Measurements from ENCODE around the gene APOBEC3A. TPM values are rescaled to one million over a fixed set of nuclear protein-coding genes. Genes with fewer than 3 reads are reported as not detected.

The APOBEC3A gene
- total RNA-seq, 2 donors from 2014 or later, result 1.4 TPM; not detected in 1

DNA sequence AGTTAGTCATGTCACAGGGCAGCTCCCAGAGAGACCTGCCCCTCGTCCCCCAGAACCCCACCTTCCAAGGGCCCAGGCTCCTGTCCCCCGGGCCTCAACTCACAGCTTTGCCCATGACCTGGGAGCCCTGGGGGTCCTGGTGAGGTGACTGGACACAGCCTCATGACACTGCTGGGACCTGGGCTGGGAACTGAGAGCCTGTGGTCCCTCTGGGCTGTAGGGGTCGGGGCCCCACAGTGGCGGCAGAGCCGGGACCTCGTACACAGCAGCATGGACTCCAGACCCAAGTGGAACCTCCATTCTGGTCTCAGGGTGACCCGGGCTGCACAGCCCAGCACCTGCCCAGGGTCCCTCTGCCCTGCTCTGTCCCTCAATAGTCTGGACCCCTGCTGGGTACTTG lies 6.9 kb downstream of the APOBEC3A start:
- Histone ChIP-seq H3K4me3 (no peak overlapping the region), H3K9me3 (no peaks in the 10 kb centered on the region), H3K27me3 (no peaks in the 10 kb centered on the region), H3K27ac (no peak overlapping the region), H3K36me3 (no peaks in the 10 kb centered on the region), H3K9ac (ENCODE audit: low read depth in 2 of 2, low read length in 2 of 2) (peak overlapping the region in 1 of 2 donors; percentile 66), H3K4me1 (no peaks in the 10 kb centered on the region)
- no peak for DNase-seq
- TF ChIP-seq CTCF (IDR thresholded peaks at IDR 0.05), result no peak
- intact Hi-C loops (cut with DNase I), result no loop called here

DNA sequence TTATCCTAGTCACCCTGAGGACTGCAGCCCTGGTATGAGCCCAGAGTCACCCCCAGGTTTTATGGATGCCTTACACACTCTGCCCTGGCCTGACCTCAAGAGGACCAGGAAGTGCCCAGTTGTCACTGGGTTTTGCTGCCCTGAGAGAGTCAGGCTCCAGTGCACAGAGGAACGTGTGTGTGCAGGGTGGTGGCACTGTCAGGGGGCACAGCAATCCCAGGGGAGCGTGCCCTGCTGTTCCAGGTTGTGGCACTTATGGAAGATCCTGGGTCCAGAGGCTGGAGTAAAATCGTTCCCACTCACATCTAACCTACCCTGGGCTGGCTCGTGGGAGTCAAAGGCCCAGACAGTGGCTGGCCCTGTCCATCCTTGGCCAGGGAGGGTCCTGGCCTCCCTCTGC lies 7.6 kb downstream of the APOBEC3A start:
- H3K9me3 ChIP-seq, result no peaks in the 10 kb centered on the region
- H3K4me1 ChIP-seq, result no peaks in the 10 kb centered on the region
- no peaks in the 10 kb centered on the region for H3K27me3 ChIP-seq
- no peaks in the 10 kb centered on the region for H3K36me3 ChIP-seq
- H3K27ac ChIP-seq, result no peak overlapping the region
- H3K9ac ChIP-seq (ENCODE audit: low read depth in 2 of 2, low read length in 2 of 2), result peak overlapping the region in 1 of 2 donors; percentile 21
- intact Hi-C loops (cut with DNase I), result no loop called here
- H3K4me3 ChIP-seq, result no peak overlapping the region
- no peak for TF ChIP-seq CTCF (IDR thresholded peaks at IDR 0.05)
- DNase-seq, result no peak

GRCh38 chr22:38965614-38966379 lies 8.4 kb downstream of the APOBEC3A start:
- Histone ChIP-seq H3K9ac (ENCODE audit: low read depth in 2 of 2, low read length in 2 of 2) (peak overlapping the region in 1 of 2 donors; percentile 21), H3K4me3 (no peak overlapping the region), H3K27ac (no peak overlapping the region), H3K36me3 (no peaks in the 10 kb centered on the region), H3K4me1 (no peaks in the 10 kb centered on the region), H3K9me3 (no peaks in the 10 kb centered on the region), H3K27me3 (no peaks in the 10 kb centered on the region)
- DNase-seq, result no peak
- intact Hi-C loops (cut with DNase I), result no loop called here
- no peak for TF ChIP-seq CTCF (IDR thresholded peaks at IDR 0.05)

GRCh38 chr22:38966380-38966702 lies 8.9 kb downstream of the APOBEC3A start:
- Histone ChIP-seq H3K9ac (ENCODE audit: low read depth in 2 of 2, low read length in 2 of 2) (peak overlapping the region in 1 of 2 donors; percentile 12), H3K4me3 (no peak overlapping the region), H3K9me3 (no peaks in the 10 kb centered on the region), H3K4me1 (no peaks in the 10 kb centered on the region), H3K36me3 (no peaks in the 10 kb centered on the region), H3K27me3 (no peaks in the 10 kb centered on the region), H3K27ac (no peak overlapping the region)
- intact Hi-C loops (cut with DNase I), result no loop called here
- TF ChIP-seq CTCF (IDR thresholded peaks at IDR 0.05), result no peak
- DNase-seq, result no peak

DNA sequence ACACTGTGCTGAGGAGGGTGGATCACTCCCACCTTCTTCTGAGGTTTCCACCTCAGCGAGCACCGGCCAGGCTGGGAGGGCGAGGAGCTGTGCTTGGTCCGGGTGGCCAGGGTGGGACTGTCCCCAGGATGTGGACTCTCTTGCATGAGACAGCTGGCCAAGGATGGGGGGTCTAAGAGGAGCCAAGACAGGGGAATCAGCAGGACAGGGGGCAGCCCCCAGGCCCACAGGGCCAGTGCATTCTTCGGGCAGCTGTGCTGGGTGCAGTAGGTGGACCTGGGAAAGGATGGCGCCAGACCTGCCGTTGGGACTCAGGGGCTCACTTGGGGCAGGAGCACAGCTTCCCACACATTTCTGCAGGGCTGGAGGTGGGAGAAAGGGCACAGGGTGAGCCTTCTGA lies 9.5 kb downstream of the APOBEC3A start:
- no peak for DNase-seq
- no peak overlapping the region for H3K4me3 ChIP-seq
- H3K9ac ChIP-seq (ENCODE audit: low read depth in 2 of 2, low read length in 2 of 2), result no peak overlapping the region
- intact Hi-C loops (cut with DNase I), result no loop called here
- no peaks in the 10 kb centered on the region for H3K36me3 ChIP-seq
- TF ChIP-seq CTCF (IDR thresholded peaks at IDR 0.05), result no peak
- H3K9me3 ChIP-seq, result no peaks in the 10 kb centered on the region
- no peaks in the 10 kb centered on the region for H3K27me3 ChIP-seq
- no peaks in the 10 kb centered on the region for H3K4me1 ChIP-seq
- no peak overlapping the region for H3K27ac ChIP-seq

Data from colonic mucosa (tissue), 4 donors.